CD4-positive, CD25-positive, alpha-beta regulatory T cell (primary cell): Measurements from ENCODE around the gene C20orf144. TPM values are rescaled to one million over a fixed set of nuclear protein-coding genes. Genes with fewer than 3 reads are reported as not detected.

Source experiments
- ATAC-seq, 2 donors: fragments of 150-1000 bp; cut with Tn5 transposase; one replicate each; pipeline ENCODE4 v1.10.0; 2021; ENCODE audit warnings: low read depth in 2 of 2, moderate number of reproducible peaks in 2 of 2, moderate library complexity in 1 of 2
- DNase-seq, 3 donors: peaks; one replicate each; pipeline versions ENCODE4 v3.0.0 to v3.0.0-alpha.2; 2012 to 2022; ENCODE audit warnings: mixed read lengths in 1 of 3
- H3K27ac ChIP-seq: one replicate; pipeline ENCODE4 v1.7.0; 2013; ENCODE audit warnings: mild to moderate bottlenecking, low read length; ENCODE audit not compliant: insufficient read depth, poor library complexity, severe bottlenecking
- H3K27me3 ChIP-seq: one replicate; pipeline ENCODE4 v1.7.0; 2013; ENCODE audit warnings: low read length; ENCODE audit not compliant: control insufficient read depth, insufficient read depth
- H3K36me3 ChIP-seq: one replicate; pipeline ENCODE4 v1.7.0; 2013; ENCODE audit warnings: mild to moderate bottlenecking, low read length, moderate library complexity; ENCODE audit not compliant: control insufficient read depth, insufficient read depth
- H3K4me1 ChIP-seq: 2 replicates; pipeline ENCODE4 v1.7.0; 2013; ENCODE audit warnings: mild to moderate bottlenecking, low read length; ENCODE audit not compliant: insufficient read depth, control insufficient read depth, poor library complexity, severe bottlenecking
- H3K4me3 ChIP-seq: one replicate; pipeline ENCODE4 v1.7.0; 2013; ENCODE audit warnings: low read depth, mild to moderate bottlenecking, low read length, moderate library complexity
- H3K9me3 ChIP-seq, 2 experiments: 1 replicate in 1 of 2; 2 replicates in 1 of 2; pipeline ENCODE4 v1.7.0; 2013; ENCODE audit warnings: low read length in 2 of 2, mild to moderate bottlenecking in 1 of 2, moderate library complexity in 1 of 2; ENCODE audit not compliant: control insufficient read depth in 2 of 2
- H3K27ac Mint-ChIP-seq, 3 donors: one replicate each; pipeline ENCODE4 v1.8.0; 2020 to 2022; ENCODE audit warnings: mild to moderate bottlenecking in 3 of 3, mixed read lengths in 3 of 3, moderate library complexity in 2 of 3
- H3K27me3 Mint-ChIP-seq: one replicate; pipeline ENCODE4 v1.8.0; 2022; ENCODE audit warnings: mild to moderate bottlenecking, mixed read lengths
- H3K36me3 Mint-ChIP-seq: one replicate; pipeline ENCODE4 v1.8.0; 2020; ENCODE audit warnings: mixed read lengths
- H3K4me1 Mint-ChIP-seq, 4 donors: one replicate each; pipeline ENCODE4 v1.8.0; 2020 to 2022; ENCODE audit warnings: mixed read lengths in 4 of 4, mild to moderate bottlenecking in 1 of 4
- H3K4me3 Mint-ChIP-seq, 4 donors: one replicate each; pipeline ENCODE4 v1.8.0; 2020 to 2022; ENCODE audit warnings: mild to moderate bottlenecking in 4 of 4, mixed read lengths in 4 of 4, moderate library complexity in 3 of 4
- H3K9me3 Mint-ChIP-seq, 7 donors: one replicate each; pipeline ENCODE4 v1.8.0; 2020 to 2022; ENCODE audit warnings: mixed read lengths in 7 of 7, mild to moderate bottlenecking in 3 of 7, moderate library complexity in 2 of 7
- polyA plus RNA-seq, 4 donors: library from polyadenylated mRNA; unstranded; fragments of 300-500 nt; fragmentation: Illumina TruSeq; gene quantifications; one replicate each; pipeline ENCODE4 v1.2.3, GENCODE V29; 2021
- total RNA-seq: library from RNA; stranded (reverse); gene quantifications from one replicate; pipeline ENCODE4 v1.2.3, GENCODE V29; 2022

Gene C20orf144
- total and polyA plus RNA-seq, 5 donors from 2014 or later, result 0.41 TPM; not detected in 4

DNA sequence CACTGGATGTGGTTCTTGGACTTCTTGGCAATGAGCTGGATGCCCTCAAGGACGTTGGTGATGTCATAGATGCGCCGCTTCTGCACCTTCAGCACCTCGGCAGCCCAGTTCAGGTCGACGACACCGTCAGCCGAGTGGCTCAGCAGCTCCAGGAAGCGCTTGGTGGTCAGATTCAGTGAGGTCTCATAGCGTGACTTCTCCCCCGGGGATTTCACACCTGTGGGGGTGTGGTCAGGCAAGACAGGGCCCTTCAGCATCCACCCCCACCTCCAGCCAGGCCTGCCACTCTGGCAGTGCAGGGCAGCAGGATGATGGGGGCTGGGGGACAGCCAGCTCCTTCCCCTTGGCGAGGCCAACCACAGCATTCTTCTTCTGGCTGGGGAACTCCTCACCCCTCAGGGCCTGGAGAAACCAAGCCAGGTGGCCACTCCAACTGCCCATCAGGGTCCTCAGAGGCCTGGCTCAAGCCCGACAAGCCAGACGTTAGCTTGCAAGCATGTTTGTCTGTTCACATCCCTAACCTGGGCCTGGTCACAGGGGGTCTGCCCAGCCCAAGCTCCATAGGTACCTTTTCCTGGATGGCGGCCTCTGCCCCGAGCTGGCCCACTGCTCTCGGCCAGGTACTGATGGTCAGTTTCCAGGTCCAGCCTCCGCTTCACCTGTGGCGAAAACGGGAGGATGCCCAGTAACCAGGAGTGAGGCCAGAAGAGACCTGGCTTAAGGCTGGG lies 17.8 kb downstream of the C20orf144 start:
- Mint-ChIP-seq H3K27ac (peak overlapping the region; percentile 86 to 98 (median 88)), H3K9me3 (no peaks in the 10 kb centered on the region), H3K4me3 (peak overlapping the region in 3 of 4 donors; percentile 36 to 80 (median 45)), H3K27me3 (no peaks in the 10 kb centered on the region), H3K4me1 (peaks cover 9 to 54% (median 29%) of the 10 kb centered on the region in 4 donors), H3K36me3 (no peaks in the 10 kb centered on the region)
- peak overlapping the region; percentile 63 for H3K27ac ChIP-seq
- peak overlapping the region; percentile 37 for H3K4me3 ChIP-seq
- no peaks in the 10 kb centered on the region for H3K36me3 ChIP-seq
- no peaks in the 10 kb centered on the region for H3K27me3 ChIP-seq
- H3K9me3 ChIP-seq, result no peaks in the 10 kb centered on the region
- peak in 2 of 3 donors; percentile 35 to 83 for DNase-seq
- H3K4me1 ChIP-seq, result peaks cover 30% of the 10 kb centered on the region
- peak; percentile 43 to 58 for ATAC-seq

DNA sequence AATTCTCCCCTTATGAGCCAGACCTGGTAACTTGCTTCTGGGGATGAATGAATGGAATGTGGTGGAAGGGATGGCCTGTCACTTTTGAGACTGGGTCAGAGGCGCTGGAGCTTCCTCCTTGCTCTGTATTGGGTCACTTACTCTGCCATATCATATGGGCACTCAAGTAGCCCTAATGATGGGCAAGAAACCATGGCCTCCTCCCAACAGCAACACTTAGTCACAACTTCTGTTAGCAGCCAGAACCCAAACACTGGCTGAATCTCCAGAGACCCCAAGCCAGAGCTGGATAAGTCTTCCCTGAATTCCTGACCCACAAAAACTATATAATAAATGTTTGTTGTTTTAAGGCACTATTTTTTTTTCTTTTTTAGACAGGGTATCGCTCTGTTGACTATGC lies 18.6 kb downstream of the C20orf144 start:
- ATAC-seq, result no peak
- Mint-ChIP-seq H3K4me1 (peaks cover 5 to 54% (median 30%) of the 10 kb centered on the region in 4 donors), H3K4me3 (peak overlapping the region in 3 of 4 donors; percentile 39 to 73 (median 52))

DNA sequence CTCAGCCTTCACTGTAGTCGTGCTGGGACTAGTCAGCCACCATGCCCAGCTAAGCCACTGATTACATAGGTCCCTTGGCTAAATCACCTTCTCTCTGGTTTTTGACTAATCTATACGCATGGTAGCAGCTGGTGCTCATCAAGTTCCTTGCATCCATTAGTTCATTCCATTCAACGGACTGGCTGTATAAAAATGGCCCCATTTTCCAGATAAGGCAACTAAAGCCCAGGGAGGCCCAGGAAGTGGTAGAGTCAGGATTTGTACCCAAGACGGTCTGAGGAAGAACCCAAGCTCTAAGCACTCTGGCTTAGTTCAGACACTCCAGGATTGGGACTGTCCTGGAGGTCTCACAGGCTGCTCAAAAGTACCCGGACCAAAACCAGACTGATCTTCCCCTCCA lies 19.2 kb downstream of the C20orf144 start:
- Histone ChIP-seq H3K27me3 (no peaks in the 10 kb centered on the region), H3K4me3 (no peak overlapping the region), H3K9me3 (no peaks in the 10 kb centered on the region), H3K27ac (no peak overlapping the region), H3K36me3 (no peaks in the 10 kb centered on the region), H3K4me1 (peaks cover 37% of the 10 kb centered on the region)
- no peak for DNase-seq
- ATAC-seq, result no peak
- H3K4me1 Mint-ChIP-seq, result peaks cover 5 to 54% (median 30%) of the 10 kb centered on the region in 4 donors
- no peaks in the 10 kb centered on the region for H3K9me3 Mint-ChIP-seq
- H3K36me3 Mint-ChIP-seq, result no peaks in the 10 kb centered on the region
- H3K4me3 Mint-ChIP-seq, result peak overlapping the region in 1 of 4 donors; percentile 39
- H3K27ac Mint-ChIP-seq, result peak overlapping the region in 2 of 3 donors; percentile 34 to 54
- H3K27me3 Mint-ChIP-seq, result no peaks in the 10 kb centered on the region

More for the DNA sequence above, 18.6 kb downstream of the C20orf144 start:
- H3K27me3 Mint-ChIP-seq, result no peaks in the 10 kb centered on the region
- no peak overlapping the region for H3K4me3 ChIP-seq
- no peaks in the 10 kb centered on the region for H3K9me3 ChIP-seq
- H3K27ac Mint-ChIP-seq, result peak overlapping the region; percentile 54 to 73 (median 56)
- no peaks in the 10 kb centered on the region for H3K9me3 Mint-ChIP-seq
- H3K27me3 ChIP-seq, result no peaks in the 10 kb centered on the region
- no peaks in the 10 kb centered on the region for H3K36me3 Mint-ChIP-seq
- no peak for DNase-seq
- no peak overlapping the region for H3K27ac ChIP-seq
- H3K36me3 ChIP-seq, result no peaks in the 10 kb centered on the region
- peaks cover 37% of the 10 kb centered on the region for H3K4me1 ChIP-seq

DNA sequence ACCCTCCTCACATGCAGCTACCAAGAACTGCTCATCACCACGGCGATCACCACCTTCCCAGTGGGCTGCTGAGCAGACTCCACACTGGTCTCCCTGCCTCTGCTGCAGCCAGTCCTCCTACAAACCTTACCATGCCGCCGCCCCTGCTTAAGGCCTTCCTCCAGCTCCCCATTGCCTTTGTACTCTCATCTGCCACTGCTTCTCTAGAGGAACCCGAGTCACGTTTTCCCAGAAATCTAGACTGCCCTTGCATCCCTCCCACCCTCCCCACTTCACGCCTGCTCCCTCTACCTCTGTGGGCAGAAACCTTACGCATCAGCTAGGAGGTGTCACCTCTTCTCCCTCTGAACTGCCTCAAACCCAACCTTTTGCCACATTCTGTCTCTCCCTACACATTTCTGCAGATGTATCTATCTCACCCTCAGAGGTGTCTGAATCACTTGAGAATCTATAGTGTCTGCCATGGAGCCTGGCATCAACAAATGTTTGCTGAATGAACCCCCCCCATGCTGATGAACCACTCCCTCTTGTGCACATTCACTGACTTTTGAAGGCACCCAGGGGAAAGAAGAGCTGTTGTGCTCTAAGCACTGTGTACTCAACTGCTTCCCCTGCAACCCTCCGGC lies 19.7 kb downstream of the C20orf144 start:
- H3K27ac ChIP-seq, result no peak overlapping the region
- DNase-seq (no peak), ATAC-seq (no peak)
- H3K27me3 ChIP-seq, result no peaks in the 10 kb centered on the region
- H3K9me3 Mint-ChIP-seq, result no peaks in the 10 kb centered on the region
- no peaks in the 10 kb centered on the region for H3K36me3 Mint-ChIP-seq
- H3K9me3 ChIP-seq, result no peaks in the 10 kb centered on the region
- peaks cover 5 to 55% (median 33%) of the 10 kb centered on the region in 4 donors for H3K4me1 Mint-ChIP-seq
- no peaks in the 10 kb centered on the region for H3K27me3 Mint-ChIP-seq
- no peak overlapping the region for H3K4me3 ChIP-seq
- peaks cover 40% of the 10 kb centered on the region for H3K4me1 ChIP-seq
- peak overlapping the region in 1 of 4 donors; percentile 21 for H3K4me3 Mint-ChIP-seq
- peak overlapping the region in 1 of 3 donors; percentile 69 for H3K27ac Mint-ChIP-seq
- no peaks in the 10 kb centered on the region for H3K36me3 ChIP-seq

DNA sequence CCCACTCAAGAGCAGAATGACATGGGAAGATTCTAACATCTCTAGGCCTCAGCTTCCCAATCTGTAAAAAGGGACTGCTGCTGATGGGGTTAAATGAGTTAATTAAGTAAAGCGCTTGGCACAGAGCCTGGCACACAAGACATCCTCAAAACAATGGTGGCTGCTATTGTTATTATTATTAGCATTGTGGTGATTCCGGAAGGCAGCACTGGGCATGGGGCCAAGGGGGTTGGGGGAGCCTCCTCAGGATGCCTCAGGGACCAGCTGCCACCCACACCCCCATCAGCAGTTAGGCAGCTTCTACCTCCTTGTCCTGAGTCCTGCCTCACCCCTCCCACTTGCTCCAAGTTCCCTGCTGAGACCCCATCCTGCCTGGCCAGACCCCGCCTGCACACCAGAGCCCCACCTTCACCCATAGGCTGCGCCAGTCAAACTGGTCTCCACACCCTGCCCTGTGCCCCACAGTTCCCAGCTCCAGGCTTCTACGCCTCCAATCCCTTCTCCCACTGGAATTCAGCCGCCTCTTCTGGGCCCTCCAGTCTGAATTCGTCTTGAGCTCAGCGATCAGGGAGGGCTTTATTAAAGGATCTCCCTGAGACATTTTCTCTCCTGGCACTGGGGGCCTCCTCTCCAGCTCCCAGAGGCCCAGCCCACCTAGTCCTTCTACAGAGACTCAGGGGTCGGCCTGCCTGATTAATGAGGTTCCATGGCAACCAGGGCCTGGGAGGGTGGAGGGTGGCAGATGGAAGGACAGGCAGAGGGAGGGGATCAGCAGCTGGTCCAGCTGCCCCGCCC lies 22.6 kb downstream of the C20orf144 start:
- H3K36me3 Mint-ChIP-seq, result no peaks in the 10 kb centered on the region
- H3K4me3 ChIP-seq, result no peak overlapping the region
- DNase-seq (no peak), ATAC-seq (no peak)
- peaks cover 21% of the 10 kb centered on the region for H3K4me1 ChIP-seq
- H3K4me1 Mint-ChIP-seq, result peaks cover 0 to 44% (median 27%) of the 10 kb centered on the region in 4 donors
- H3K9me3 Mint-ChIP-seq, result no peaks in the 10 kb centered on the region
- H3K27me3 ChIP-seq, result no peaks in the 10 kb centered on the region
- no peaks in the 10 kb centered on the region for H3K36me3 ChIP-seq
- peak overlapping the region; percentile 38 to 80 (median 58) for H3K27ac Mint-ChIP-seq
- no peaks in the 10 kb centered on the region for H3K27me3 Mint-ChIP-seq
- peak overlapping the region; percentile 38 to 91 (median 80) for H3K4me3 Mint-ChIP-seq
- H3K27ac ChIP-seq, result peak overlapping the region; percentile 60
- H3K9me3 ChIP-seq, result no peaks in the 10 kb centered on the region

DNA sequence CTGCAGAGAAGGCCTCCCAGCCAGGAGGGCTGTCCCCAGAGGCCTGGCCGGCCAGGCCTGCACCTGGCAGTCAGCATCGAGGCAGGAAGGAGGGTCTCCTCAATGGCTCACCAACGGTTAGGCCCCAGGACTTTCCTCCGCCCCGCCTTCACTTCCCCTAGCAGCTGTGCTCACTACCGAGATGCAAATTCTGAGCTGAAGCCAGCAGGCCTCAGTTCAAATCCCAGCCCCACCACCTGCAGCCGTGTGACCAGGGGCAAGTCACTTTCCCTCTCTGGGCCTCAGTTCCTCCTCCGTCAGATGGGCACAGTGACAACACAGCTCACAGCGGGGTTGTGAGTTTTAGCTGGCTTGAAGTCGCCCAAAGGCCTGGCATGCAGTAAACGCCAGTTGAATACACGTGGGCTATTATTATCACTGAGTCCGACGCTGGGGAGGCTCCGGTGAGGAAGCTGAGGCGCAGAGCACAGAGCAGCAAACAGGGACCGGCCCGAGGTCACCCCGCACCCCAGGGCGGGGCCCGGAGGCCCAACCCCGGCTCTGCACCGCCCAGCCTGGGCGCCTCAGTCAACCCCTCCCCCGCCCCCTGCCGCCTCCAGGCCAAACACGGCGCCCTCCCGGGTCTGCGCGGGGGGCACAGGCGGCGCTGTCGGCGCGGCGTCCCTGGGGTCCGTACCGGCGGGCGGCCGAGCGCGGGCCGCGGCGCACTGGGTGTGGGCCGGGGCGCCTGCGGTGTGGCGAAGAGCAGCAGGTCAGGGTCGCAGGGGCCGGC lies 23.4 kb downstream of the C20orf144 start:
- Histone ChIP-seq H3K9me3 (no peaks in the 10 kb centered on the region), H3K36me3 (no peaks in the 10 kb centered on the region), H3K4me1 (peaks cover 18% of the 10 kb centered on the region), H3K27me3 (no peaks in the 10 kb centered on the region), H3K4me3 (peak overlapping the region; percentile 48), H3K27ac (peak overlapping the region; percentile 60)
- DNase-seq (peak in 2 of 3 donors; percentile 44 to 81), ATAC-seq (no peak)
- peaks cover 0 to 46% (median 31%) of the 10 kb centered on the region in 4 donors for H3K4me1 Mint-ChIP-seq
- no peaks in the 10 kb centered on the region for H3K27me3 Mint-ChIP-seq
- H3K9me3 Mint-ChIP-seq, result no peaks in the 10 kb centered on the region
- H3K27ac Mint-ChIP-seq, result peak overlapping the region in 2 of 3 donors; percentile 58 to 76
- no peaks in the 10 kb centered on the region for H3K36me3 Mint-ChIP-seq
- peak overlapping the region; percentile 65 to 83 (median 80) for H3K4me3 Mint-ChIP-seq
